GM19023 (cell line): ENCODE results near the gene CCR5.

Source experiments
- ATAC-seq: cut with Tn5 transposase; IDR thresholded peaks from one replicate; pipeline ENCODE4 v1.9.1; 2021; ENCODE audit warnings: mild to moderate bottlenecking, moderate library complexity; ENCODE audit not compliant: unreplicated experiment

CCR5 gene

DNA sequence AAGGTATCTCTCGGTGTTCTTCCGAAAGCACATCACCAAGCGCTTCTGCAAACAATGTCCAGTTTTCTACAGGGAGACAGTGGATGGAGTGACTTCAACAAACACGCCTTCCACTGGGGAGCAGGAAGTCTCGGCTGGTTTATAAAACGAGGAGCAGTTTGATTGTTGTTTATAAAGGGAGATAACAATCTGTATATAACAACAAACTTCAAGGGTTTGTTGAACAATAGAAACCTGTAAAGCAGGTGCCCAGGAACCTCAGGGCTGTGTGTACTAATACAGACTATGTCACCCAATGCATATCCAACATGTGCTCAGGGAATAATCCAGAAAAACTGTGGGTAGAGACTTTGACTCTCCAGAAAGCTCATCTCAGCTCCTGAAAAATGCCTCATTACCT lies 12.3 kb upstream of the CCR5 start:
- no peak for ATAC-seq

DNA sequence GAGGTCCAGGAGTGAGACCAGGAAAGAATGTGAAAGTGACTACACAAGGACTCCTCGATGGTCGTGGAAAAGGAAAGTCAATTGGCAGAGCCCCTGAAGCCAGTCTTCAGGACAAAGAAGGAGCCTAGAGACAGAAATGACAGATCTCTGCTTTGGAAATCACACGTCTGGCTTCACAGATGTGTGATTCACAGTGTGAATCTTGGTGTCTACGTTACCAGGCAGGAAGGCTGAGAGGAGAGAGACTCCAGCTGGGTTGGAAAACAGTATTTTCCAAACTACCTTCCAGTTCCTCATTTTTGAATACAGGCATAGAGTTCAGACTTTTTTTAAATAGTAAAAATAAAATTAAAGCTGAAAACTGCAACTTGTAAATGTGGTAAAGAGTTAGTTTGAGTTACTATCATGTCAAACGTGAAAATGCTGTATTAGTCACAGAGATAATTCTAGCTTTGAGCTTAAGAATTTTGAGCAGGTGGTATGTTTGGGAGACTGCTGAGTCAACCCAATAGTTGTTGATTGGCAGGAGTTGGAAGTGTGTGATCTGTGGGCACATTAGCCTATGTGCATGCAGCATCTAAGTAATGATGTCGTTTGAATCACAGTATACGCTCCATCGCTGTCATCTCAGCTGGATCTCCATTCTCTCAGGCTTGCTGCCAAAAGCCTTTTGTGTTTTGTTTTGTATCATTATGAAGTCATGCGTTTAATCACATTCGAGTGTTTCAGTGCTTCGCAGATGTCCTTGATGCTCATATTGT lies 10.8 kb upstream of the CCR5 start:
- ATAC-seq: no peak

- ATAC-seq: no peak
These were observed 9.8 kb upstream of the CCR5 start for GRCh38 chr3:46360907-46361306.

DNA sequence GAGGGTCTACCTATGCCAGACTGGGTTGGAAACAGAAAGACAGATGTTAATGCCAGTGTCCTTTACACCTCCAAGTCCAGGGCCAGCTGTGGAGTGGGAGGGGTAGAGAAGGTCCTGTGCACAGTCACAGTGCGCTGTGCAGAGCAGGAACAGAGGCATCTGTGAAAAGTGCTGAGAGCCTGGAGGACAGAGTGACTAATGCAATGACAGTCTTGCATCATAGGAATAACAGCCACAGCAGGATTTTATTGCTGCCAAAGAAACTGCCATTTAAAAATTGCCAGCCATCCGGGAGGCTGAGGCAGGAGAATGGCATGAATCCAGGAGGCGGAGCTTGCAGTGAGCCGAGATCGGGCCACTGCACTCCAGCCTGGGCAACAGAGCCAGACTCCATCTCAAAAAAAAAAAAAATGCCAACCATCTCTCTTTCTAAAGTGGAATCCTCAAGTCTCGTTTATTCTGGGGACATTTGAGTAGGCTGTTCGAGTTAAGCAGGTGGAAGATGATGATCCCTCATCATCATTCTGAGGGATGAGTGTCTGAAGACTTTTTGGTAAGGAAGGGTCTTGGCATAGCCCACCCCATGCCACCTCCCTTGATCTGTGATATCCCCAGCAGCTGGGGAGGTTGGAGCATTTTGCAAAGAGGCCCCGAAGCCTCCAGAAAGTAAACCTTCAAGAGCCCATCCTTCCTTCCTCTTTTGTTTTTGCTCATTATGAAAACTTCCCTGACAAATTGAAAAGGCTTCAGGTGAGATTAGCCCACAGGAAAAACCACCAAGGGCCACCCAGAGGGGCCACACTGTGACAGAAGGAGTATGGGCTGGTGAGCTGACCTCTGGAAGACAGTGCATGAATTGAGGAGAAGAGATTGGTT lies 9.1 kb upstream of the CCR5 start:
- no peak for ATAC-seq

GRCh38 chr3:46365041-46365440 lies 5.7 kb upstream of the CCR5 start:
- ATAC-seq: no peak

- no peak for ATAC-seq
These were observed 4.8 kb upstream of the CCR5 start for GRCh38 chr3:46365737-46366524.

DNA sequence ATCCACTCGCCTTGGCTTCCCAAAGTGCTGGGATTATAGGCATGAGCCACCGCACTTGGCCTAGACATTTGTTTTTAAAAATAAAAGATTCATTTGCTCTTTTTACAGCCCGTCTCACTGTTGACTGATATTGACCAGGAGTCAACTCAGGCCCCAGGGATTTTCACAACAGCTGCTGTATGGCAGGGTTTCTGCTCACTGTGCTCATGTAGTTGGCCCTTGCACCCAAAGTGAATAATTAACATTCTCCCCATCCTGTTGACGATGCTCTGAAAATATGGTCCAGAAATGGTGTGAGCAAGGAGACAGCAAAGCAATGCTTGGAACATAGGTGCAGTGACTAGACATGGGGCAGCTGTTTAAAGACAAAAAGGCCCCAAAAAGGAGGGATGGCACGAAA lies 2.9 kb upstream of the CCR5 start:
- no peak for ATAC-seq

- no peak for ATAC-seq
These were observed 2.2 kb upstream of the CCR5 start for GRCh38 chr3:46368569-46368968.

DNA sequence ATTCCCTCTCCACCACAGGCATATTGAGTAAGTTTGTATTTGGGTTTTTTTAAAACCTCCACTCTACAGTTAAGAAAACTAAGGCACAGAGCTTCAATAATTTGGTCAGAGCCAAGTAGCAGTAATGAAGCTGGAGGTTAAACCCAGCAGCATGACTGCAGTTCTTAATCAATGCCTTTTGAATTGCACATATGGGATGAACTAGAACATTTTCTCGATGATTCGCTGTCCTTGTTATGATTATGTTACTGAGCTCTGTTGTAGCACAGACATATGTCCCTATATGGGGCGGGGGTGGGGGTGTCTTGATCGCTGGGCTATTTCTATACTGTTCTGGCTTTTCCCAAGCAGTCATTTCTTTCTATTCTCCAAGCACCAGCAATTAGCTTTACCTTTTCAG lies 1.6 kb upstream of the CCR5 start:
- ATAC-seq: no peak

DNA sequence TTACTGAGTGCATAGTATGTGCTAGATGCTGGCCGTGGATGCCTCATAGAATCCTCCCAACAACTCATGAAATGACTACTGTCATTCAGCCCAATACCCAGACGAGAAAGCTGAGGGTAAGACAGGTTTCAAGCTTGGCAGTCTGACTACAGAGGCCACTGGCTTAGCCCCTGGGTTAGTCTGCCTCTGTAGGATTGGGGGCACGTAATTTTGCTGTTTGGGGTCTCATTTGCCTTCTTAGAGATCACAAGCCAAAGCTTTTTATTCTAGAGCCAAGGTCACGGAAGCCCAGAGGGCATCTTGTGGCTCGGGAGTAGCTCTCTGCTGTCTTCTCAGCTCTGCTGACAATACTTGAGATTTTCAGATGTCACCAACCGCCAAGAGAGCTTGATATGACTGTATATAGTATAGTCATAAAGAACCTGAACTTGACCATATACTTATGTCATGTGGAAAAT lies 1.0 kb upstream of the CCR5 start:
- ATAC-seq: peak; percentile 50

- ATAC-seq: no peak
These were observed 984 bp downstream of the CCR5 start for GRCh38 chr3:46371519-46372340.

- ATAC-seq: no peak
These were observed 2.0 kb downstream of the CCR5 start for GRCh38 chr3:46372492-46373359.

- no peak for ATAC-seq
These were observed 4.0 kb downstream of the CCR5 start for GRCh38 chr3:46374755-46375154.

DNA sequence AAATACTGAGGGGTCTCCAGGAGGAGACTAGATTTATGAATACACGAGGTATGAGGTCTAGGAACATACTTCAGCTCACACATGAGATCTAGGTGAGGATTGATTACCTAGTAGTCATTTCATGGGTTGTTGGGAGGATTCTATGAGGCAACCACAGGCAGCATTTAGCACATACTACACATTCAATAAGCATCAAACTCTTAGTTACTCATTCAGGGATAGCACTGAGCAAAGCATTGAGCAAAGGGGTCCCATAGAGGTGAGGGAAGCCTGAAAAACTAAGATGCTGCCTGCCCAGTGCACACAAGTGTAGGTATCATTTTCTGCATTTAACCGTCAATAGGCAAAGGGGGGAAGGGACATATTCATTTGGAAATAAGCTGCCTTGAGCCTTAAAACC lies 4.5 kb downstream of the CCR5 start:
- ATAC-seq: no peak

- no peak for ATAC-seq
These were observed 5.1 kb downstream of the CCR5 start for GRCh38 chr3:46375814-46376213.

DNA sequence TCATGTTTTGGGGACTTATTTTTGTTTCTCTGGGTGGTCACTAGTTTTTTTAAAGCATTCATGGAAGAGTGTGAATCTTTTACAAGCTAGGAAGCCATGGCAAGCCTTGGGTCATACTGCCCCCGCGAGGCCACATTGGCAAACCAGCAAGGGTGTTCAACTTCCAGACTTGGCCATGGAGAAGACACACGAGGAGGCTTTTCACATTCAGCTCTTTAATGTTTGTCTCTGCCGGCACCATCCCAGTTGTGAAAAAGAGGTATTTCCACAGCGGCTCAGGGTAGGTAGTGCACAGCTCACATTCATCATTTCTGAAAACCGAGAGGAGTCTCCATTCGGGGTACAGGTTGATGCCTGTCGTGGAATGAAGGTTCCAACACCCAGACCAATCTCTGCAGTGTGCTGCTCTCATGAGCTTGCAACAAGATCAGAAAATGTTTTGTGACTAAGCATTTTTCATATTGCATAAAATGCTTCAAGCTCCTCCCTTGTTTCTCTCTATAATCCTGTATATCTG lies 7.7 kb downstream of the CCR5 start:
- no peak for ATAC-seq

GRCh38 chr3:46380471-46381221 lies 9.9 kb downstream of the CCR5 start:
- ATAC-seq: no peak

- no peak for ATAC-seq
These were observed 10.9 kb downstream of the CCR5 start for GRCh38 chr3:46381625-46382024.
